ENCODE data around the gene LMAN2L. TPM values are rescaled to one million over a fixed set of nuclear protein-coding genes. Genes with fewer than 3 reads are reported as not detected.

The LMAN2L gene
- polyA plus RNA-seq, 1 of the 3 experiments (the other 2 are of a cell fraction) = 17.7 TPM

DNA sequence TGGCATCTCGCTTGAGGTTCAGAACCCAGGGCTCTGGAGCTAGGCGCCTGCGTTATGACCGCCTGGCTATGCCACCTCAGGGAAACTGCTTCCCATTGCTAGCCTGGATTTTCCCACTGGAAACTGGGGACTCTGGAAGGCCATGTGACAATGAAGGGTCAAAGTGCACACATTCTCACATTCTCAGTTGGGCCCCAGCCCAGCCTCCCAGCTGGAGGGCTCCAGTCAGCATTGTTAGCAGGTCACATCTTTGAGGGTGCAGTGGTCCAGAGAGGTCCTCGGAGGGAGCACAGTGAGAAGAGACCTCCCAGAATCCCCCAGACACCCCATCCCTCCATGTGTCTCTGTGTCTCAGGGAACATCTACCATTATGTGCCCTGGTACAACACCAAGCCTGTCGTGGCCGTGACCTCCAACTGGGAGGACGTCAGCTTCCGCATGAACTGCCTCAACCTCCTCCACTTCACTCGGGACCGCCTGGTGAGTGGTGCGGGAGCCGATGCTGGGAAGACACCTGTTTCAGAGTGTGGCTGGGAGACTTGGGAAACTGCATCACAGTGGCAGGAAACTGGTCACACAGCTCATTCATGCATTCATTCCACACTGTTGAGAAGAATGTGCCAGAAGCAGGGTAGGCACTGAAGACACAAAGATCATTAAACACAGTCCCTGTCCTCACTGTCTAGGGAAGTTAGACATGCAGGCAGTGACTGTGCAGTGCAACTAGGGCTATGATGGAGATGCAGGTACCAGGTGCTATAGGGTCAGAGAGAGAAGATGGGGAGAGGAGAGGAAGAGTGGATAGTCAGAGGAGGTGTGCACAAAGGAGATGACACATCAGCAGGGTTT lies 55.7 kb downstream of the LMAN2L start:
- ChIA-PET CTCF (interaction anchor here (1.2 to 1.4 kb wide), 2 partner anchors 11 to 13 kb away, joined by 3 to 4 read pairs; no protein-coding TSS in a partner anchor), POLR2A (no interaction called here)
- no peaks in the 10 kb centered on the region; the same call in 1 of the 2 replicates for H3K27me3 ChIP-seq (ENCODE audit: insufficient read depth)
- no peaks in the 10 kb centered on the region for H3K9me3 ChIP-seq
- H3K36me3 ChIP-seq (replicated peaks in 1 of 2; ENCODE audit: control insufficient read depth in 1 of 2, insufficient read depth in 2 of 2, low read length in 1 of 2) = no peaks in the 10 kb centered on the region
- 92% methylated on average over 2 of the region's 13 CpGs for WGBS (ENCODE audit: low lambda C conversion rate)
- no peak overlapping the region for H3K27ac ChIP-seq (ENCODE audit: low read depth in 2 of 2, low read length in 1 of 2)
- no peaks in the 10 kb centered on the region for H3F3A ChIP-seq (replicated peaks; ENCODE audit: insufficient read depth)
- H4K20me1 ChIP-seq (ENCODE audit: insufficient read depth) = no peaks in the 10 kb centered on the region
- peaks cover 0 to 17% of the 10 kb centered on the region in 2 experiments; a peak in 1 of 4 replicates for H3K4me1 ChIP-seq (ENCODE audit: control insufficient read depth in 1 of 2, insufficient read depth in 2 of 2, low read depth in 1 of 2, low read length in 1 of 2)
- no peak overlapping the region for H3K4me3 ChIP-seq (ENCODE audit: low read depth in 2 of 2, low read length in 1 of 2)
- no peak for DNase-seq
- no peaks in the 10 kb centered on the region for H3K9me2 ChIP-seq
- no peak overlapping the region for H2AFZ ChIP-seq (ENCODE audit: low read depth)
- H3K4me2 ChIP-seq = no peak overlapping the region
- TF ChIP-seq TAF1 (IDR thresholded peaks at IDR 0.05; ENCODE audit: borderline replicate concordance, low read depth, low read length) = no peak
- TF ChIP-seq, protein P1, sequence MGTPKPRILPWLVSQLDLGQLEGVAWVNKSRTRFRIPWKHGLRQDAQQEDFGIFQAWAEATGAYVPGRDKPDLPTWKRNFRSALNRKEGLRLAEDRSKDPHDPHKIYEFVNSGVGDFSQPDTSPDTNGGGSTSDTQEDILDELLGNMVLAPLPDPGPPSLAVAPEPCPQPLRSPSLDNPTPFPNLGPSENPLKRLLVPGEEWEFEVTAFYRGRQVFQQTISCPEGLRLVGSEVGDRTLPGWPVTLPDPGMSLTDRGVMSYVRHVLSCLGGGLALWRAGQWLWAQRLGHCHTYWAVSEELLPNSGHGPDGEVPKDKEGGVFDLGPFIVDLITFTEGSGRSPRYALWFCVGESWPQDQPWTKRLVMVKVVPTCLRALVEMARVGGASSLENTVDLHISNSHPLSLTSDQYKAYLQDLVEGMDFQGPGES (IDR thresholded peaks at IDR 0.05; ENCODE audit: low read depth, low read length) = no peak
- no peak for TF ChIP-seq TEAD4 (IDR thresholded peaks at IDR 0.05; ENCODE audit: borderline replicate concordance, insufficient read depth)
- TF ChIP-seq RFX5 (IDR thresholded peaks at IDR 0.05; ENCODE audit: low read length) = no peak
- TF ChIP-seq JUND (IDR thresholded peaks at IDR 0.05) = no peak
- TF ChIP-seq, protein P2, sequence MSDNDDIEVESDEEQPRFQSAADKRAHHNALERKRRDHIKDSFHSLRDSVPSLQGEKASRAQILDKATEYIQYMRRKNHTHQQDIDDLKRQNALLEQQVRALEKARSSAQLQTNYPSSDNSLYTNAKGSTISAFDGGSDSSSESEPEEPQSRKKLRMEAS (IDR thresholded peaks at IDR 0.05; ENCODE audit: low read depth) = no peak
- no peak for TF ChIP-seq SMC3 (IDR thresholded peaks at IDR 0.05; ENCODE audit: low read depth, low read length)
- TF ChIP-seq POLR2AphosphoS5 (IDR thresholded peaks at IDR 0.05; ENCODE audit: low read depth, low read length) = no peak
- TF ChIP-seq TCF12 (IDR thresholded peaks at IDR 0.05) = no peak
- TF ChIP-seq GABPA (IDR thresholded peaks at IDR 0.05; ENCODE audit: low read depth) = no peak
- TF ChIP-seq RCOR1 (IDR thresholded peaks at IDR 0.05; ENCODE audit: low read length) = no peak
- no peak for TF ChIP-seq NFIC (IDR thresholded peaks at IDR 0.05; ENCODE audit: borderline replicate concordance)
- no peaks in the 10 kb centered on the region for H3K79me2 ChIP-seq (ENCODE audit: insufficient read depth)
- no peak overlapping the region for H3K9ac ChIP-seq

DNA sequence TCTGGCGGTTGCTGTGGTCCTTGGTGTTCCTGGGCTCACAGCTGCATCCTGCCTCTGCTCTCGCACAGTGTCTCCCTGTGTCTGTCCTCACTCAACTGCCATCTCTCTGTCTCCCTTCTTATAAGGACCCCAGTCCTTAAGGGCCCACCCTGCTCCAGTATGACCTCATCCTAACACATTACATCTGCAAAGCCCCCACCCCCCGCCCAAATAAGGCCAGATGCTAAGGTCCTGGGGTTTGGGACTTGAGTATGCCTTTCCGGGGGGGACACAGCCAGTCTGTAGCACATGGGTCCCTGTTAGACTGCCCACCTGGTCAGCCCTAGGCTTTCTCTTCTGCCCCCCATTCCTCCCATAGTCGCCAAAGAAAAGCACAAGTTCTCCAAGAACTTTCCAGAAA lies 56.6 kb downstream of the LMAN2L start:
- no peaks in the 10 kb centered on the region; the same call in 1 of the 2 replicates for H3K27me3 ChIP-seq (ENCODE audit: insufficient read depth)
- TF ChIP-seq ELF1 (IDR thresholded peaks at IDR 0.05) = no peak
- TF ChIP-seq FOXJ3 (CRISPR knock-in tag; IDR thresholded peaks at IDR 0.05) = no peak
- no peak for TF ChIP-seq EZH2phosphoT487 (IDR thresholded peaks at IDR 0.05; ENCODE audit: borderline replicate concordance, low read depth)
- TF ChIP-seq, protein P2 (IDR thresholded peaks at IDR 0.05; ENCODE audit: low read depth) = no peak
- no peak for TF ChIP-seq TEAD4 (IDR thresholded peaks at IDR 0.05; ENCODE audit: borderline replicate concordance, insufficient read depth)
- no peak for TF ChIP-seq MXI1 (IDR thresholded peaks at IDR 0.05; ENCODE audit: low read depth, low read length)
- no peak for TF ChIP-seq CHD2 (IDR thresholded peaks at IDR 0.05; ENCODE audit: low read length, partially characterized antibody)
- TF ChIP-seq SIN3A (IDR thresholded peaks at IDR 0.05; ENCODE audit: borderline replicate concordance, low read depth, low read length) = no peak
- no peak for TF ChIP-seq RFX5 (IDR thresholded peaks at IDR 0.05; ENCODE audit: low read length)
- TF ChIP-seq YY1 (IDR thresholded peaks at IDR 0.05; ENCODE audit: low read depth) = no peak
- no peak for TF ChIP-seq FOXM1 (IDR thresholded peaks at IDR 0.05; ENCODE audit: low read depth)
- no peaks in the 10 kb centered on the region for H3F3A ChIP-seq (replicated peaks; ENCODE audit: insufficient read depth)
- no peak overlapping the region for H3K9ac ChIP-seq
- CTCF ChIA-PET = interaction anchor here (1.4 kb wide), 1 partner anchor 12 kb away, joined by 3 read pairs; no protein-coding TSS in a partner anchor
- POLR2A ChIA-PET = no interaction called here
- H3K4me3 ChIP-seq (ENCODE audit: low read depth in 2 of 2, low read length in 1 of 2) = no peak overlapping the region
- no peaks in the 10 kb centered on the region for H4K20me1 ChIP-seq (ENCODE audit: insufficient read depth)
- H3K4me1 ChIP-seq (ENCODE audit: control insufficient read depth in 1 of 2, insufficient read depth in 2 of 2, low read depth in 1 of 2, low read length in 1 of 2) = peaks cover 0 to 17% of the 10 kb centered on the region in 2 experiments; a peak in 1 of 4 replicates
- H2AFZ ChIP-seq (ENCODE audit: low read depth) = no peak overlapping the region
- H3K36me3 ChIP-seq (replicated peaks in 1 of 2; ENCODE audit: control insufficient read depth in 1 of 2, insufficient read depth in 2 of 2, low read length in 1 of 2) = no peaks in the 10 kb centered on the region
- H3K9me3 ChIP-seq = no peaks in the 10 kb centered on the region
- no peak overlapping the region for H3K27ac ChIP-seq (ENCODE audit: low read depth in 2 of 2, low read length in 1 of 2)
- no peaks in the 10 kb centered on the region for H3K79me2 ChIP-seq (ENCODE audit: insufficient read depth)
- H3K9me2 ChIP-seq = no peaks in the 10 kb centered on the region
- WGBS (ENCODE audit: low lambda C conversion rate) = 63% methylated on average over 5 of the region's 5 CpGs
- no peak for DNase-seq
- no peak overlapping the region for H3K4me2 ChIP-seq
